Gastrocnemius medialis (tissue), 4 donors: ENCODE results near the gene SYP. TPM values are rescaled to one million over a fixed set of nuclear protein-coding genes. Genes with fewer than 3 reads are reported as not detected.
A peak's percentile ranks its signal among the peaks of the same experiment; 100 is the strongest.

Source experiments
- ATAC-seq, 2 donors: fragments of 150-250 bp; one replicate each; pipeline ENCODE4 v1.9.1; 2016
- DNase-seq, 2 donors: peaks; one replicate each; pipeline ENCODE4 v3.0.0-alpha.2; 2019
- H3K27ac ChIP-seq, 4 donors: fragments of 200-600 bp; sonication (generic); 1 replicate in 1 of 4; 2 replicates in 3 of 4; pipeline ENCODE4 v1.5.1; 2016 to 2018; ENCODE audit warnings: mild to moderate bottlenecking in 2 of 4, moderate library complexity in 1 of 4
- H3K27me3 ChIP-seq, 3 donors: fragments of 200-600 bp; sonication (generic) in 2 of 3; 1 replicate in 1 of 3; 2 replicates in 2 of 3; pipeline versions ENCODE4 v1.5.1 to v1.6.0; 2016 to 2019; ENCODE audit warnings: mild to moderate bottlenecking in 1 of 3, moderate library complexity in 1 of 3
- H3K36me3 ChIP-seq, 2 donors: fragments of 200-600 bp; sonication (generic) in 1 of 2; one replicate each; pipeline ENCODE4 v1.5.1; 2017 to 2018
- H3K4me1 ChIP-seq, 2 donors: fragments of 200-600 bp; sonication (generic) in 1 of 2; one replicate each; pipeline ENCODE4 v1.5.1; 2016 to 2017; ENCODE audit warnings: mild to moderate bottlenecking in 2 of 2
- H3K4me3 ChIP-seq, 4 donors: fragments of 200-600 bp; sonication (generic) in 3 of 4; 1 replicate in 1 of 4; 2 replicates in 3 of 4; pipeline ENCODE4 v1.5.1; 2016 to 2019; ENCODE audit warnings: mild to moderate bottlenecking in 2 of 4
- H3K9me3 ChIP-seq, 3 donors: fragments of 200-600 bp; sonication (generic) in 2 of 3; 1 replicate in 1 of 3; 2 replicates in 2 of 3; pipeline ENCODE4 v1.5.1; 2016 to 2019
- CTCF ChIP-seq, 5 experiments: fragments of 450-650 bp in 3 of 5; fragments of 200-600 bp in 2 of 5; sonication (generic) in 2 of 5; IDR thresholded peaks in 4 of 5; conservative IDR thresholded peaks in 1 of 5; 1 replicate in 4 of 5; 2 replicates in 1 of 5; pipeline ENCODE4 v1.5.1; 2016 to 2019; ENCODE audit warnings: antibody characterized with exemption in 5 of 5, mild to moderate bottlenecking in 3 of 5, moderate library complexity in 3 of 5
- POLR2A ChIP-seq, 2 donors: fragments of 450-650 bp; IDR thresholded peaks; one replicate each; pipeline ENCODE4 v1.6.1; 2017; ENCODE audit warnings: antibody characterized with exemption in 2 of 2, mild to moderate bottlenecking in 2 of 2, moderate library complexity in 2 of 2
- in situ Hi-C, 4 donors: fragments of 200-750 bp; cut with MboI; loops; one replicate each; pipeline versions ENCODE4 v1.15.0 to v1.8.0; 2017; ENCODE audit warnings: low sequenced_read_pairs in 4 of 4
- intact Hi-C: fragments of 100-400 bp; cut with DNase I; formaldehyde crosslinking; loops from one replicate; pipeline ENCODE4 v1.15.1; 2023; ENCODE audit warnings: low total_unique reads
- total RNA-seq, 4 donors: library from RNA; depleted of rRNA; stranded (reverse); fragments of >200 nt; gene quantifications; one replicate each; pipeline versions ENCODE4 v1.1.0 to v1.2.3, GENCODE V29; 2016

Gene SYP
- total RNA-seq, 4 donors from 2014 or later: 0.15 to 3.9 (median 0.40) TPM

GRCh38 chrX:49178537-49178936 is 21.5 kb downstream of the SYP start:
- Histone ChIP-seq H3K27ac (peak overlapping the region in 2 of 4 donors; percentile 64 to 70), H3K36me3 (peaks cover 0 to 25% of the 10 kb centered on the region in 2 donors), H3K9me3 (no peaks in the 10 kb centered on the region), H3K4me1 (no peaks in the 10 kb centered on the region), H3K4me3 (no peak overlapping the region), H3K27me3 (no peaks in the 10 kb centered on the region)
- ATAC-seq (no peak), DNase-seq (no peak)
- intact Hi-C loops: loop anchor here (10.0 kb wide), 1 partner anchor 1694 kb away; the partner anchor contains the start of gene ZNF41
- TF ChIP-seq POLR2A (IDR thresholded peaks at IDR 0.05): no peak
- no peak for TF ChIP-seq CTCF (IDR thresholded peaks at IDR 0.05 in 4 of 5, conservative IDR thresholded peaks at IDR 0.05 in 1 of 5)
- in situ Hi-C loops: no loop called here

- Histone ChIP-seq H3K9me3 (no peaks in the 10 kb centered on the region), H3K36me3 (peaks cover 0 to 23% of the 10 kb centered on the region in 2 donors), H3K27ac (peak overlapping the region in 3 of 4 donors; percentile 39 to 70 (median 64)), H3K27me3 (no peaks in the 10 kb centered on the region), H3K4me3 (no peak overlapping the region), H3K4me1 (peaks cover 0 to under 1% of the 10 kb centered on the region in 2 donors)
- DNase-seq (peak in 1 of 2 donors; percentile 48), ATAC-seq (peak; percentile 39 to 61)
- no peak for TF ChIP-seq POLR2A (IDR thresholded peaks at IDR 0.05)
- no peak for TF ChIP-seq CTCF (IDR thresholded peaks at IDR 0.05 in 4 of 5, conservative IDR thresholded peaks at IDR 0.05 in 1 of 5)
- in situ Hi-C loops (no loop called here), intact Hi-C loops (loop anchor here (10.0 kb wide), 1 partner anchor 1693 kb away; the partner anchor contains the start of gene ZNF41)
Measured at GRCh38 chrX:49177873-49178480, 22.0 kb downstream of the SYP start.

- Histone ChIP-seq H3K9me3 (no peaks in the 10 kb centered on the region), H3K27ac (peak overlapping the region; percentile 39 to 70 (median 54)), H3K36me3 (peaks cover 0 to 19% of the 10 kb centered on the region in 2 donors), H3K4me3 (no peak overlapping the region), H3K4me1 (peaks cover 0 to 3% of the 10 kb centered on the region in 2 donors), H3K27me3 (no peaks in the 10 kb centered on the region)
- ATAC-seq (peak; percentile 61 to 74), DNase-seq (peak in 1 of 2 donors; percentile 37)
- intact Hi-C loops: loop anchor here (10.0 kb wide), 1 partner anchor 1693 kb away; the partner anchor contains the start of gene ZNF41
- in situ Hi-C loops: no loop called here
- TF ChIP-seq POLR2A (IDR thresholded peaks at IDR 0.05) (no peak), CTCF (IDR thresholded peaks at IDR 0.05 in 4 of 5, conservative IDR thresholded peaks at IDR 0.05 in 1 of 5) (peak in 2 of 5 experiments; percentile 10 to 45)
Measured at GRCh38 chrX:49177338-49177833, 22.6 kb downstream of the SYP start.

GRCh38 chrX:49176421-49177326 is 23.3 kb downstream of the SYP start:
- no peak for ATAC-seq

More at GRCh38 chrX:49176421-49177326, 23.3 kb downstream of the SYP start:
- Histone ChIP-seq H3K27me3 (no peaks in the 10 kb centered on the region), H3K36me3 (peaks cover 0 to 19% of the 10 kb centered on the region in 2 donors), H3K9me3 (no peaks in the 10 kb centered on the region), H3K4me1 (peaks cover 0 to 3% of the 10 kb centered on the region in 2 donors), H3K27ac (peak overlapping the region; percentile 39 to 70 (median 54)), H3K4me3 (no peak overlapping the region)
- TF ChIP-seq POLR2A (IDR thresholded peaks at IDR 0.05): no peak
- no peak for TF ChIP-seq CTCF (IDR thresholded peaks at IDR 0.05 in 4 of 5, conservative IDR thresholded peaks at IDR 0.05 in 1 of 5)
- in situ Hi-C loops (no loop called here), intact Hi-C loops (loop anchor here (10.0 kb wide), 1 partner anchor 1692 kb away; the partner anchor contains the start of gene ZNF41)
- no peak for DNase-seq
